HG03135 (cell line): ENCODE data around the gene NR1H4.
"Not testable (repeated sequence)": the region's sequence is repeated elsewhere in the genome, so short reads cannot be mapped to it uniquely, and the experiment has no call there.

Source experiments
- ATAC-seq: cut with Tn5 transposase; IDR thresholded peaks from one replicate; pipeline ENCODE4 v1.9.1; 2021; ENCODE audit warnings: mild to moderate bottlenecking, moderate library complexity; ENCODE audit not compliant: unreplicated experiment

Gene NR1H4

GRCh38 chr12:100565987-100566545 is 92.4 kb downstream of the NR1H4 start:
- ATAC-seq = no peak

GRCh38 chr12:100566887-100567637 is 93.4 kb downstream of the NR1H4 start:
- peak; percentile 91 for ATAC-seq

- peak; percentile 22 for ATAC-seq
These were observed 94.3 kb downstream of the NR1H4 start for GRCh38 chr12:100567945-100568344.

- no peak for ATAC-seq
These were observed 98.5 kb downstream of the NR1H4 start for GRCh38 chr12:100572184-100572583.

GRCh38 chr12:100573292-100574186 is 99.9 kb downstream of the NR1H4 start, which contains the start of gene GAS2L3:
Gene GAS2L3, plus strand, starts transcription at chr12:100573684. Its CDS starts 21,221 bp downstream, at chr12:100594905.
- ATAC-seq = peak; percentile 98

- ATAC-seq = peak; percentile 4
These were observed 100.8 kb downstream of the NR1H4 start for GRCh38 chr12:100574187-100575074.

GRCh38 chr12:100576331-100577036 is 102.8 kb downstream of the NR1H4 start:
- no peak for ATAC-seq

GRCh38 chr12:100578923-100579322 is 105.3 kb downstream of the NR1H4 start:
- no peak for ATAC-seq

GRCh38 chr12:100579844-100580243 is 106.2 kb downstream of the NR1H4 start:
- ATAC-seq = no peak

GRCh38 chr12:100584256-100584655 is 110.6 kb downstream of the NR1H4 start:
- no peak for ATAC-seq

- no peak for ATAC-seq
These were observed 118.3 kb downstream of the NR1H4 start for GRCh38 chr12:100591979-100592378.

- ATAC-seq = no peak
These were observed 119.8 kb downstream of the NR1H4 start for GRCh38 chr12:100593490-100593889.

- ATAC-seq = no peak
These were observed 128.0 kb downstream of the NR1H4 start for GRCh38 chr12:100601626-100602025.

GRCh38 chr12:100602997-100603396 is 129.3 kb downstream of the NR1H4 start:
- ATAC-seq = not testable (repeated sequence)

- ATAC-seq = no peak
These were observed 135.1 kb downstream of the NR1H4 start for GRCh38 chr12:100608776-100609175.

GRCh38 chr12:100610666-100611430 is 137.2 kb downstream of the NR1H4 start:
- ATAC-seq = no peak

GRCh38 chr12:100612606-100613005 is 138.9 kb downstream of the NR1H4 start:
- no peak for ATAC-seq
